CD8-positive, alpha-beta memory T cell (primary cell): ENCODE data around the gene HS6ST3. TPM values are rescaled to one million over a fixed set of nuclear protein-coding genes. Genes with fewer than 3 reads are reported as not detected.

Source experiments
- CTCF ChIA-PET: fragments of 350-600 bp; sonication (Branson Sonifier 250); formaldehyde crosslinking; loops from one replicate; lab custom pipeline; 2021; ENCODE audit warnings: antibody characterized with exemption; lab: Charles Lee
- POLR2A ChIA-PET: fragments of 350-600 bp; sonication (Branson Sonifier 250); formaldehyde crosslinking; loops from one replicate; lab custom pipeline; 2021; ENCODE audit warnings: antibody characterized with exemption; lab: Charles Lee
- DNase-seq, 5 donors: peaks; one replicate each; pipeline versions ENCODE4 v3.0.0 to v3.0.0-alpha.2; 2020 to 2022; ENCODE audit warnings: mixed read lengths in 1 of 5
- H3K27ac ChIP-seq: one replicate; pipeline ENCODE4 v1.7.0; 2013; ENCODE audit warnings: low read depth, mild to moderate bottlenecking, low read length, moderate library complexity
- H3K27me3 ChIP-seq: 2 replicates; pipeline ENCODE4 v1.7.0; 2013; ENCODE audit warnings: low read length, mild to moderate bottlenecking; ENCODE audit not compliant: insufficient read depth, poor library complexity, severe bottlenecking
- H3K36me3 ChIP-seq: 2 replicates; pipeline ENCODE4 v1.7.0; 2013; ENCODE audit warnings: mild to moderate bottlenecking, low read length, moderate library complexity; ENCODE audit not compliant: insufficient read depth
- H3K4me1 ChIP-seq: 2 replicates; pipeline ENCODE4 v1.7.0; 2013; ENCODE audit warnings: mild to moderate bottlenecking, low read length, moderate library complexity; ENCODE audit not compliant: insufficient read depth
- H3K4me3 ChIP-seq: 2 replicates; pipeline ENCODE4 v1.7.0; 2013; ENCODE audit warnings: mild to moderate bottlenecking, low read length
- H3K9me3 ChIP-seq: 2 replicates; pipeline ENCODE4 v1.7.0; 2013; ENCODE audit warnings: mild to moderate bottlenecking, low read length
- H3K27ac Mint-ChIP-seq, 8 donors: one replicate each; pipeline ENCODE4 v1.8.0; 2020 to 2021; ENCODE audit warnings: mixed read lengths in 8 of 8, mild to moderate bottlenecking in 6 of 8, inconsistent platforms in 3 of 8, moderate library complexity in 3 of 8
- H3K27me3 Mint-ChIP-seq, 2 donors: one replicate each; pipeline ENCODE4 v1.8.0; 2020 to 2021; ENCODE audit warnings: mixed read lengths in 2 of 2, mild to moderate bottlenecking in 1 of 2, moderate library complexity in 1 of 2
- H3K36me3 Mint-ChIP-seq, 3 donors: one replicate each; pipeline ENCODE4 v1.8.0; 2020 to 2021; ENCODE audit warnings: mixed read lengths in 3 of 3, inconsistent platforms in 1 of 3, mild to moderate bottlenecking in 1 of 3
- H3K4me1 Mint-ChIP-seq, 3 donors: one replicate each; pipeline ENCODE4 v1.8.0; 2020 to 2021; ENCODE audit warnings: mixed read lengths in 3 of 3, inconsistent platforms in 1 of 3, mild to moderate bottlenecking in 1 of 3
- H3K4me3 Mint-ChIP-seq, 7 donors: one replicate each; pipeline ENCODE4 v1.8.0; 2020 to 2021; ENCODE audit warnings: mixed read lengths in 7 of 7, mild to moderate bottlenecking in 6 of 7, moderate library complexity in 4 of 7, inconsistent platforms in 2 of 7
- H3K9me3 Mint-ChIP-seq, 5 donors: one replicate each; pipeline ENCODE4 v1.8.0; 2020 to 2022; ENCODE audit warnings: mixed read lengths in 5 of 5, mild to moderate bottlenecking in 3 of 5, moderate library complexity in 2 of 5, inconsistent platforms in 1 of 5
- polyA plus RNA-seq: library from polyadenylated mRNA; unstranded; fragments of 300-500 nt; fragmentation: Illumina TruSeq; gene quantifications from one replicate; pipeline ENCODE4 v1.2.3, GENCODE V29; 2021
- total RNA-seq, 2 experiments: library from RNA; stranded (reverse); gene quantifications; one replicate each; pipeline ENCODE4 v1.2.3, GENCODE V29; 2021

Gene HS6ST3
- total and polyA plus RNA-seq, 3 experiments from 2014 or later: not detected

GRCh38 chr13:96161141-96161540 lies 71.2 kb downstream of the HS6ST3 start:
- no peaks in the 10 kb centered on the region for H3K36me3 ChIP-seq
- no peak overlapping the region for H3K4me3 ChIP-seq
- no peaks in the 10 kb centered on the region for H3K9me3 ChIP-seq
- H3K4me1 ChIP-seq: no peaks in the 10 kb centered on the region
- Mint-ChIP-seq H3K36me3 (no peaks in the 10 kb centered on the region), H3K27ac (no peak overlapping the region), H3K9me3 (peaks cover 0 to 4% (median 0%) of the 10 kb centered on the region in 5 donors), H3K27me3 (peaks cover 0 to 3% of the 10 kb centered on the region in 2 donors), H3K4me3 (no peak overlapping the region), H3K4me1 (no peaks in the 10 kb centered on the region)
- ChIA-PET POLR2A (no interaction called here), CTCF (no interaction called here)
- no peak for DNase-seq
- H3K27me3 ChIP-seq: no peaks in the 10 kb centered on the region
- H3K27ac ChIP-seq: no peak overlapping the region

- no peak overlapping the region for H3K4me3 Mint-ChIP-seq
- Histone ChIP-seq H3K4me1 (no peaks in the 10 kb centered on the region), H3K27ac (no peak overlapping the region), H3K9me3 (no peaks in the 10 kb centered on the region), H3K36me3 (no peaks in the 10 kb centered on the region), H3K4me3 (no peak overlapping the region), H3K27me3 (no peaks in the 10 kb centered on the region)
- peaks cover 0 to 3% of the 10 kb centered on the region in 2 donors for H3K27me3 Mint-ChIP-seq
- H3K36me3 Mint-ChIP-seq: no peaks in the 10 kb centered on the region
- no peaks in the 10 kb centered on the region for H3K4me1 Mint-ChIP-seq
- H3K27ac Mint-ChIP-seq: no peak overlapping the region
- H3K9me3 Mint-ChIP-seq: peaks cover 0 to 5% (median 2%) of the 10 kb centered on the region in 5 donors
- DNase-seq: no peak
- POLR2A ChIA-PET: no interaction called here
- CTCF ChIA-PET: interaction anchor here (0.8 kb wide), 1 partner anchor 11 kb away, joined by 3 read pairs; no protein-coding TSS in a partner anchor
These were observed 75.9 kb downstream of the HS6ST3 start for GRCh38 chr13:96165840-96166239.

- no peak for DNase-seq
- H3K36me3 Mint-ChIP-seq: no peaks in the 10 kb centered on the region
- no peak overlapping the region for H3K27ac Mint-ChIP-seq
- H3K4me1 Mint-ChIP-seq: no peaks in the 10 kb centered on the region
- H3K4me3 ChIP-seq: no peak overlapping the region
- ChIA-PET POLR2A (no interaction called here), CTCF (no interaction called here)
- H3K9me3 ChIP-seq: no peaks in the 10 kb centered on the region
- no peaks in the 10 kb centered on the region for H3K4me1 ChIP-seq
- no peaks in the 10 kb centered on the region for H3K27me3 ChIP-seq
- peaks cover 0 to 15% (median 2%) of the 10 kb centered on the region in 5 donors for H3K9me3 Mint-ChIP-seq
- no peaks in the 10 kb centered on the region for H3K36me3 ChIP-seq
- no peaks in the 10 kb centered on the region for H3K27me3 Mint-ChIP-seq
- no peak overlapping the region for H3K27ac ChIP-seq
- no peak overlapping the region for H3K4me3 Mint-ChIP-seq
These were observed 82.2 kb downstream of the HS6ST3 start for GRCh38 chr13:96172066-96172465.

GRCh38 chr13:96178759-96179158 lies 88.9 kb downstream of the HS6ST3 start:
- no peaks in the 10 kb centered on the region for H3K4me1 Mint-ChIP-seq
- POLR2A ChIA-PET: no interaction called here

GRCh38 chr13:96179309-96179708 lies 89.4 kb downstream of the HS6ST3 start:
- Histone ChIP-seq H3K36me3 (no peaks in the 10 kb centered on the region), H3K27me3 (no peaks in the 10 kb centered on the region), H3K4me3 (no peak overlapping the region), H3K9me3 (no peaks in the 10 kb centered on the region), H3K4me1 (no peaks in the 10 kb centered on the region), H3K27ac (no peak overlapping the region)
- peaks cover 0 to 6% (median 2%) of the 10 kb centered on the region in 5 donors for H3K9me3 Mint-ChIP-seq
- CTCF ChIA-PET: no interaction called here
- H3K4me1 Mint-ChIP-seq: no peaks in the 10 kb centered on the region
- no peak for DNase-seq
- H3K27me3 Mint-ChIP-seq: peaks cover 0 to 1% of the 10 kb centered on the region in 2 donors
- POLR2A ChIA-PET: no interaction called here
- H3K27ac Mint-ChIP-seq: no peak overlapping the region
- no peaks in the 10 kb centered on the region for H3K36me3 Mint-ChIP-seq
- H3K4me3 Mint-ChIP-seq: no peak overlapping the region

More at GRCh38 chr13:96178759-96179158, 88.9 kb downstream of the HS6ST3 start:
- H3K4me1 ChIP-seq: no peaks in the 10 kb centered on the region
- CTCF ChIA-PET: no interaction called here
- H3K27ac ChIP-seq: no peak overlapping the region
- Mint-ChIP-seq H3K27me3 (peaks cover 0 to 1% of the 10 kb centered on the region in 2 donors), H3K27ac (no peak overlapping the region), H3K4me3 (no peak overlapping the region), H3K36me3 (no peaks in the 10 kb centered on the region), H3K9me3 (peaks cover 0 to 6% (median 2%) of the 10 kb centered on the region in 5 donors)
- no peaks in the 10 kb centered on the region for H3K36me3 ChIP-seq
- no peak for DNase-seq
- H3K27me3 ChIP-seq: no peaks in the 10 kb centered on the region
- H3K9me3 ChIP-seq: no peaks in the 10 kb centered on the region
- no peak overlapping the region for H3K4me3 ChIP-seq

GRCh38 chr13:96181911-96182310 lies 92.0 kb downstream of the HS6ST3 start:
- CTCF ChIA-PET: no interaction called here
- H3K9me3 Mint-ChIP-seq: peaks cover 0 to 3% (median 2%) of the 10 kb centered on the region in 5 donors

GRCh38 chr13:96185818-96186217 lies 95.9 kb downstream of the HS6ST3 start:
- peaks cover 0 to 3% (median 0%) of the 10 kb centered on the region in 5 donors for H3K9me3 Mint-ChIP-seq
- H3K36me3 Mint-ChIP-seq: no peaks in the 10 kb centered on the region
- Histone ChIP-seq H3K27ac (no peak overlapping the region), H3K9me3 (no peaks in the 10 kb centered on the region), H3K27me3 (no peaks in the 10 kb centered on the region), H3K4me1 (no peaks in the 10 kb centered on the region), H3K4me3 (no peak overlapping the region), H3K36me3 (no peaks in the 10 kb centered on the region)
- no peaks in the 10 kb centered on the region for H3K4me1 Mint-ChIP-seq
- no peak overlapping the region for H3K4me3 Mint-ChIP-seq
- POLR2A ChIA-PET: no interaction called here
- H3K27ac Mint-ChIP-seq: no peak overlapping the region
- DNase-seq: no peak
- no peaks in the 10 kb centered on the region for H3K27me3 Mint-ChIP-seq
- CTCF ChIA-PET: no interaction called here

More at GRCh38 chr13:96181911-96182310, 92.0 kb downstream of the HS6ST3 start:
- Histone ChIP-seq H3K9me3 (no peaks in the 10 kb centered on the region), H3K36me3 (no peaks in the 10 kb centered on the region), H3K27ac (no peak overlapping the region), H3K27me3 (no peaks in the 10 kb centered on the region), H3K4me3 (no peak overlapping the region), H3K4me1 (no peaks in the 10 kb centered on the region)
- Mint-ChIP-seq H3K27ac (no peak overlapping the region), H3K36me3 (no peaks in the 10 kb centered on the region), H3K4me3 (no peak overlapping the region), H3K27me3 (peaks cover 0 to 1% of the 10 kb centered on the region in 2 donors), H3K4me1 (no peaks in the 10 kb centered on the region)
- POLR2A ChIA-PET: no interaction called here
- no peak for DNase-seq

- Histone ChIP-seq H3K4me1 (no peaks in the 10 kb centered on the region), H3K36me3 (no peaks in the 10 kb centered on the region), H3K4me3 (no peak overlapping the region), H3K27me3 (no peaks in the 10 kb centered on the region), H3K9me3 (no peaks in the 10 kb centered on the region), H3K27ac (no peak overlapping the region)
- ChIA-PET CTCF (no interaction called here), POLR2A (no interaction called here)
- Mint-ChIP-seq H3K9me3 (peaks cover 0 to 2% (median 0%) of the 10 kb centered on the region in 5 donors), H3K36me3 (no peaks in the 10 kb centered on the region), H3K4me3 (no peak overlapping the region), H3K4me1 (no peaks in the 10 kb centered on the region), H3K27me3 (no peaks in the 10 kb centered on the region), H3K27ac (no peak overlapping the region)
- no peak for DNase-seq
These were observed 101.5 kb downstream of the HS6ST3 start for GRCh38 chr13:96191367-96191766.
